ENCODE measurements around the gene MYMX.

The MYMX gene

GRCh38 chr6:44265722-44266233 is 49.1 kb downstream of the MYMX start:
- no peak for DNase-seq

DNA sequence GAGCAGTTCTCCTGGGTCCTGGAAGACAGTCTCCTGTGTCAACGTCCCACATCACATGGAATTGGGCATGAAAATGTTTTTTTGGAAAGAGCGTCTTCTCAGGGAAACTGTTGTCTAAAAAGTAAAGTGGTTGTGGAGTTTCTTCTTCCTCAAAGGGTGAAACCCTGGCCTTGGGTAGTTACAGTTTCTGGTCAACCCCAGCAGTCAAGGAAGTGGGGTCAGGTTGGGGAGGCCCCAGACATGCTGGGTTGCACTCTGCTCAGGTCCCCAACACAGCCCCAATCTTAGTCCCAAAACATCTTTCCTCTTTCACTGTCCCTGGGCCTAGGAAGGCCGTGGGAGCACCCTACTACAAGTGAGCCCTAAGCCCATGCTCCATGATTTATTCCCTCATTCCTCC is 49.6 kb downstream of the MYMX start:
- no peak for DNase-seq

DNA sequence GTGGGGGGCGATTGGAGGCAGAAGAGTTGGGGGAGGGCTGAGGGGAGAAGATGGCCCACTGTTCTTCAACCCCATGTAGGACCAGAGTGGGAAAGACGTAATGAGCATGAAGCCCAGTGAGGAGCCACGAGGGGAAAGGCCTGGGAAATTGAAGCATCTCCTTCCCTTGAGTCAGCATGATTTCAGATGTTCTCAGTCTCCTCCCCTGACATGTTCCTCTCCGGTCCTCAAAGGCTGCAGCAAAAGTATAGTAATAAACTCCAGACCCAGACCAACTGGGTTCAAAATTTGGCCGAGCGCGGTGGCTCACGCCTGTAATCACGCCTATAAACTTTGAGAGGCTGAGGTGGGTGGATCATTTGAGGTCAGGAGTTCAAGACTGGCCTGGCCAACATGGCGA is 50.5 kb downstream of the MYMX start:
- DNase-seq = no peak
